H9 (cell line): ENCODE measurements around the gene MRM1. TPM values are rescaled to one million over a fixed set of nuclear protein-coding genes. Genes with fewer than 3 reads are reported as not detected.

Experiments
- DNase-seq: peaks from one replicate; pipeline ENCODE4 v3.0.0-alpha.2; 2017
- H2AFZ ChIP-seq: one replicate; pipeline ENCODE4 v1.6.1; 2013; ENCODE audit warnings: mild to moderate bottlenecking, low read length, control low read depth, moderate library complexity
- H2AK5ac ChIP-seq: 2 replicates; pipeline ENCODE4 v1.6.1; 2013; ENCODE audit warnings: low read length, control low read depth, mixed read lengths; ENCODE audit not compliant: insufficient read length
- H2BK120ac ChIP-seq: one replicate; pipeline ENCODE4 v1.6.1; 2013; ENCODE audit warnings: low read depth, mild to moderate bottlenecking, low read length, control low read depth, inconsistent platforms; ENCODE audit not compliant: poor library complexity, severe bottlenecking
- H2BK12ac ChIP-seq: 2 replicates; pipeline ENCODE4 v1.6.1; 2013; ENCODE audit warnings: low read length, control low read depth, mixed read lengths, low read depth; ENCODE audit not compliant: insufficient read length
- H2BK15ac ChIP-seq: 2 replicates; pipeline ENCODE4 v1.6.1; 2013; ENCODE audit warnings: low read depth, low read length, control low read depth
- H2BK20ac ChIP-seq: one replicate; pipeline ENCODE4 v1.6.1; 2013; ENCODE audit warnings: low read depth, mild to moderate bottlenecking, low read length, control low read depth, inconsistent platforms; ENCODE audit not compliant: poor library complexity, severe bottlenecking
- H2BK5ac ChIP-seq: 2 replicates; pipeline ENCODE4 v1.6.1; 2013; ENCODE audit warnings: low read length, control low read depth, mixed read lengths; ENCODE audit not compliant: insufficient read length
- H3K14ac ChIP-seq: 2 replicates; pipeline ENCODE4 v1.6.1; 2013; ENCODE audit warnings: low read length, control low read depth; ENCODE audit not compliant: insufficient read depth
- H3K18ac ChIP-seq: 2 replicates; pipeline ENCODE4 v1.6.1; 2013; ENCODE audit warnings: low read depth, mild to moderate bottlenecking, mixed read lengths, low read length, control low read depth; ENCODE audit not compliant: insufficient read length
- H3K23ac ChIP-seq: 2 replicates; pipeline ENCODE4 v1.6.1; 2013; ENCODE audit warnings: low read length, control low read depth, mixed read lengths, low read depth; ENCODE audit not compliant: insufficient read length
- H3K23me2 ChIP-seq: 2 replicates; pipeline ENCODE4 v1.6.1; 2013; ENCODE audit warnings: low read depth, mild to moderate bottlenecking, mixed read lengths, low read length, control low read depth; ENCODE audit not compliant: insufficient read length, poor library complexity, severe bottlenecking
- H3K27ac ChIP-seq: 2 replicates; pipeline ENCODE4 v1.5.1; 2013; ENCODE audit warnings: low read length, control low read depth, mixed read lengths, low read depth; ENCODE audit not compliant: insufficient read length
- H3K27me3 ChIP-seq: 2 replicates; pipeline ENCODE4 v1.6.1; 2013; ENCODE audit warnings: low read length, control low read depth, inconsistent platforms; ENCODE audit not compliant: insufficient read depth
- H3K4ac ChIP-seq: 2 replicates; pipeline ENCODE4 v1.6.1; 2013; ENCODE audit warnings: low read depth, mild to moderate bottlenecking, control low read depth, inconsistent platforms, low read length, moderate library complexity
- H3K4me1 ChIP-seq: 2 replicates; pipeline ENCODE4 v1.6.1; 2013; ENCODE audit warnings: low read length, control low read depth, inconsistent platforms; ENCODE audit not compliant: insufficient read depth
- H3K4me2 ChIP-seq: 2 replicates; pipeline ENCODE4 v1.6.1; 2013; ENCODE audit warnings: low read length, control low read depth, mixed read lengths; ENCODE audit not compliant: insufficient read length, insufficient read depth
- H3K56ac ChIP-seq: 2 replicates; pipeline ENCODE4 v1.6.1; 2013; ENCODE audit warnings: low read depth, mild to moderate bottlenecking, mixed read lengths, low read length, control low read depth; ENCODE audit not compliant: insufficient read length
- H3K79me1 ChIP-seq: 2 replicates; pipeline ENCODE4 v1.6.1; 2013; ENCODE audit warnings: low read depth, mild to moderate bottlenecking, moderate library complexity, low read length, control low read depth, inconsistent platforms; ENCODE audit not compliant: insufficient read depth, poor library complexity, severe bottlenecking
- H3K79me2 ChIP-seq: 2 replicates; pipeline ENCODE4 v1.6.1; 2013; ENCODE audit warnings: low read length, control low read depth, inconsistent platforms; ENCODE audit not compliant: insufficient read depth
- H3K9ac ChIP-seq: 2 replicates; pipeline ENCODE4 v1.6.1; 2013; ENCODE audit warnings: low read length, control low read depth, mixed read lengths; ENCODE audit not compliant: insufficient read length; ENCODE audit errors: extremely low read depth
- H3K9me3 ChIP-seq: one replicate; pipeline ENCODE4 v1.6.1; 2013; ENCODE audit warnings: low read depth, low read length, inconsistent platforms; ENCODE audit not compliant: control insufficient read depth
- H3T11ph ChIP-seq: one replicate; pipeline ENCODE4 v1.6.1; 2013; ENCODE audit warnings: mild to moderate bottlenecking, low read length, control low read depth, inconsistent platforms
- H4K20me1 ChIP-seq: one replicate; pipeline ENCODE4 v1.6.1; 2013; ENCODE audit not compliant: control insufficient read depth, insufficient read length, insufficient read depth
- H4K5ac ChIP-seq: 2 replicates; pipeline ENCODE4 v1.6.1; 2013; ENCODE audit warnings: low read depth, mild to moderate bottlenecking, mixed read lengths, low read length, control low read depth; ENCODE audit not compliant: insufficient read length
- H4K8ac ChIP-seq: replicated peaks from 2 replicates; pipeline ENCODE4 v1.6.1; 2013; ENCODE audit warnings: low read length, control low read depth, mixed read lengths, low read depth; ENCODE audit not compliant: insufficient read length
- H4K91ac ChIP-seq: 2 replicates; pipeline ENCODE4 v1.6.1; 2013; ENCODE audit warnings: low read depth, mild to moderate bottlenecking, moderate library complexity, mixed read lengths, low read length, control low read depth; ENCODE audit not compliant: insufficient read length
- H3K27ac Mint-ChIP-seq, 3 experiments: 2 replicates in 2 of 3; 3 replicates in 1 of 3; pipeline ENCODE4 v1.8.0; 2020 to 2021; ENCODE audit warnings: mixed read lengths in 3 of 3, mild to moderate bottlenecking in 1 of 3, moderate library complexity in 1 of 3
- H3K27me3 Mint-ChIP-seq: 2 replicates; pipeline ENCODE4 v1.8.0; 2021; ENCODE audit warnings: low read depth, mild to moderate bottlenecking, moderate library complexity, mixed read lengths
- H3K36me3 Mint-ChIP-seq, 3 experiments: 2 replicates in 2 of 3; 3 replicates in 1 of 3; pipeline ENCODE4 v1.8.0; 2020 to 2021; ENCODE audit warnings: low read depth in 3 of 3, mixed read lengths in 3 of 3; ENCODE audit not compliant: insufficient read depth in 1 of 3
- H3K4me1 Mint-ChIP-seq, 2 experiments: 2 replicates each; pipeline ENCODE4 v1.8.0; 2020; ENCODE audit warnings: mixed read lengths in 2 of 2
- H3K4me3 Mint-ChIP-seq, 2 experiments: 2 replicates in 1 of 2; 3 replicates in 1 of 2; pipeline ENCODE4 v1.8.0; 2020 to 2021; ENCODE audit warnings: mild to moderate bottlenecking in 2 of 2, mixed read lengths in 2 of 2, moderate library complexity in 1 of 2
- H3K9me3 Mint-ChIP-seq, 2 experiments: 2 replicates in 1 of 2; 3 replicates in 1 of 2; pipeline ENCODE4 v1.8.0; 2020; ENCODE audit warnings: mild to moderate bottlenecking in 2 of 2, mixed read lengths in 2 of 2, moderate library complexity in 1 of 2
- WGBS: extraction: QIAGEN DNeasy Blood & Tissue Kit; methylation state at CpG from one replicate; pipeline ENCODE4 v1.1.7; 2013; ENCODE audit warnings: missing lambda C conversion rate, low lambda C conversion rate, mixed read lengths; ENCODE audit not compliant: insufficient read length; ENCODE audit errors: extremely low coverage; 5-methylcytosine and 5-hydroxymethylcytosine counted together
- total RNA-seq: library from RNA; stranded (reverse); gene quantifications from 2 replicates; pipeline ENCODE4 v1.2.1, GENCODE V29; 2021
- TF ChIP-seq, protein P1 (sequence below): fragments of 200-600 bp; sonication (generic); conservative IDR thresholded peaks from 3 replicates; pipeline ENCODE4 v1.8.0; 2021; ENCODE audit warnings: antibody characterized with exemption, mild to moderate bottlenecking

The MRM1 gene
- total RNA-seq, 1 experiment from 2014 or later: 10.3 TPM

DNA sequence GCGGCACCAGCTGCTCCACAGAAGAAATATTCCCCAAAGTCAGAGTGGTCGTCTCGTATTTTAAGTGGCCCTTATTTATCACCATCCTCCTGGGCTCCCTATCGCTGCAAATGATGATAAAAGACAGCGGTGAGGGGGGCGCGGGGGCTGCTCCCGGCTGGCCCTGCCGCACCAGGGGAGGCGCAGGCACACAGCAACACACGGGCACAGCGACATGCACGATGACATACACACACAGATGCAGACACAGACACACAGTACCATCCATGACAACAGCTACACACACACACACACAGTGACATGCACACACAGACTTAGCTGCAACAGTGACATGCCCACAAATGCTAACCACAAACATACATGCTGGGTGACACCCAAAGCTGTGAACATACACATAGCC, 52.5 kb downstream of the MRM1 start:
- H3K4me1 Mint-ChIP-seq: peaks cover 29 to 46% of the 10 kb centered on the region in 2 experiments
- H3T11ph ChIP-seq: no peak overlapping the region
- no peak overlapping the region for H4K91ac ChIP-seq
- no peak overlapping the region for H3K23ac ChIP-seq
- H3K14ac ChIP-seq: no peak overlapping the region
- H3K27me3 ChIP-seq: no peaks in the 10 kb centered on the region; the same call in 1 of the 2 replicates
- H3K4me3 Mint-ChIP-seq: no peak overlapping the region
- no peak overlapping the region for H4K8ac ChIP-seq
- no CpG with 5 or more reads among the region's 13 CpGs for whole genome bisulfite sequencing
- H4K5ac ChIP-seq: no peak overlapping the region
- no peak overlapping the region for H2BK15ac ChIP-seq
- no peak overlapping the region for H3K9ac ChIP-seq
- H3K4me1 ChIP-seq: peaks cover 4% of the 10 kb centered on the region; the same call in 1 of the 2 replicates
- no peaks in the 10 kb centered on the region for H3K79me2 ChIP-seq
- no peak overlapping the region for H3K27ac ChIP-seq
- no peak overlapping the region for H2BK12ac ChIP-seq
- TF ChIP-seq, protein P1, sequence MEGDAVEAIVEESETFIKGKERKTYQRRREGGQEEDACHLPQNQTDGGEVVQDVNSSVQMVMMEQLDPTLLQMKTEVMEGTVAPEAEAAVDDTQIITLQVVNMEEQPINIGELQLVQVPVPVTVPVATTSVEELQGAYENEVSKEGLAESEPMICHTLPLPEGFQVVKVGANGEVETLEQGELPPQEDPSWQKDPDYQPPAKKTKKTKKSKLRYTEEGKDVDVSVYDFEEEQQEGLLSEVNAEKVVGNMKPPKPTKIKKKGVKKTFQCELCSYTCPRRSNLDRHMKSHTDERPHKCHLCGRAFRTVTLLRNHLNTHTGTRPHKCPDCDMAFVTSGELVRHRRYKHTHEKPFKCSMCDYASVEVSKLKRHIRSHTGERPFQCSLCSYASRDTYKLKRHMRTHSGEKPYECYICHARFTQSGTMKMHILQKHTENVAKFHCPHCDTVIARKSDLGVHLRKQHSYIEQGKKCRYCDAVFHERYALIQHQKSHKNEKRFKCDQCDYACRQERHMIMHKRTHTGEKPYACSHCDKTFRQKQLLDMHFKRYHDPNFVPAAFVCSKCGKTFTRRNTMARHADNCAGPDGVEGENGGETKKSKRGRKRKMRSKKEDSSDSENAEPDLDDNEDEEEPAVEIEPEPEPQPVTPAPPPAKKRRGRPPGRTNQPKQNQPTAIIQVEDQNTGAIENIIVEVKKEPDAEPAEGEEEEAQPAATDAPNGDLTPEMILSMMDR: no peak
- peaks cover 3% of the 10 kb centered on the region for H3K23me2 ChIP-seq
- no peak overlapping the region for H2BK120ac ChIP-seq
- no peak overlapping the region for H2AFZ ChIP-seq
- no peak overlapping the region for H3K56ac ChIP-seq
- no peaks in the 10 kb centered on the region for H4K20me1 ChIP-seq
- H3K4me2 ChIP-seq: no peak overlapping the region
- no peak overlapping the region for H2BK20ac ChIP-seq
- no peak overlapping the region for H2BK5ac ChIP-seq
- H3K9me3 ChIP-seq: no peaks in the 10 kb centered on the region
- H3K18ac ChIP-seq: no peak overlapping the region
- no peak overlapping the region for H3K4ac ChIP-seq
- DNase-seq: no peak
- H3K27me3 Mint-ChIP-seq: peaks cover 38% of the 10 kb centered on the region
- H2AK5ac ChIP-seq: no peak overlapping the region
- H3K36me3 Mint-ChIP-seq: no peaks in the 10 kb centered on the region
- no peak overlapping the region for H3K27ac Mint-ChIP-seq
- no peaks in the 10 kb centered on the region; a peak in 1 of 5 replicates for H3K9me3 Mint-ChIP-seq
- no peaks in the 10 kb centered on the region for H3K79me1 ChIP-seq
